Glutamatergic neuron (in vitro differentiated cells): ENCODE results near the gene IPO7. TPM values are rescaled to one million over a fixed set of nuclear protein-coding genes. Genes with fewer than 3 reads are reported as not detected.

Source experiments
- DNase-seq: peaks from one replicate; pipeline ENCODE4 v3.0.0; 2022
- H3K27ac Mint-ChIP-seq: one replicate; pipeline ENCODE4 v1.8.0; 2020; ENCODE audit warnings: mild to moderate bottlenecking, mixed read lengths, inconsistent platforms; ENCODE audit not compliant: unreplicated experiment
- H3K27me3 Mint-ChIP-seq: one replicate; pipeline ENCODE4 v1.8.0; 2020; ENCODE audit warnings: mild to moderate bottlenecking, moderate library complexity, mixed read lengths, inconsistent platforms; ENCODE audit not compliant: unreplicated experiment
- H3K36me3 Mint-ChIP-seq: one replicate; pipeline ENCODE4 v1.8.0; 2020; ENCODE audit warnings: mild to moderate bottlenecking, mixed read lengths, inconsistent platforms; ENCODE audit not compliant: unreplicated experiment
- H3K4me1 Mint-ChIP-seq: one replicate; pipeline ENCODE4 v1.8.0; 2020; ENCODE audit warnings: mild to moderate bottlenecking, low read depth, mixed read lengths, inconsistent platforms; ENCODE audit not compliant: unreplicated experiment
- H3K4me3 Mint-ChIP-seq: one replicate; pipeline ENCODE4 v1.8.0; 2020; ENCODE audit warnings: mild to moderate bottlenecking, mixed read lengths, inconsistent platforms; ENCODE audit not compliant: unreplicated experiment
- H3K9me3 Mint-ChIP-seq: one replicate; pipeline ENCODE4 v1.8.0; 2020; ENCODE audit warnings: mild to moderate bottlenecking, moderate library complexity, mixed read lengths, inconsistent platforms; ENCODE audit not compliant: unreplicated experiment
- CTCF ChIP-seq: fragments of 200-600 bp; sonication (generic); IDR thresholded peaks from one replicate; pipeline ENCODE4 v1.5.0; 2021; ENCODE audit not compliant: partially characterized antibody, unreplicated experiment
- total RNA-seq: library from RNA; stranded (reverse); fragmentation: NEBNext Ultra II Directional; extraction: Animal tissue kit (Norgen Biotek cat#: 25700); gene quantifications from one replicate; pipeline ENCODE4 v1.2.1, GENCODE V29; 2021; ENCODE audit not compliant: unreplicated experiment

Gene IPO7
- total RNA-seq, 1 donor from 2014 or later, result 72.9 TPM

GRCh38 chr11:9470765-9471164 is 86.3 kb downstream of the IPO7 start:
- no peak for DNase-seq
- Mint-ChIP-seq H3K27ac (no peak overlapping the region), H3K36me3 (no peaks in the 10 kb centered on the region), H3K4me1 (peaks cover 5% of the 10 kb centered on the region), H3K4me3 (no peak overlapping the region), H3K27me3 (no peaks in the 10 kb centered on the region), H3K9me3 (no peaks in the 10 kb centered on the region)
- TF ChIP-seq CTCF, result no peak

GRCh38 chr11:9473408-9473807 is 89.0 kb downstream of the IPO7 start:
- no peaks in the 10 kb centered on the region for H3K27me3 Mint-ChIP-seq
- DNase-seq, result no peak
- H3K27ac Mint-ChIP-seq, result peak overlapping the region; percentile 4
- TF ChIP-seq CTCF, result no peak
- H3K4me1 Mint-ChIP-seq, result peaks cover 5% of the 10 kb centered on the region
- H3K4me3 Mint-ChIP-seq, result peak overlapping the region; percentile 28
- no peaks in the 10 kb centered on the region for H3K9me3 Mint-ChIP-seq
- no peaks in the 10 kb centered on the region for H3K36me3 Mint-ChIP-seq

- no peak overlapping the region for H3K27ac Mint-ChIP-seq
- TF ChIP-seq CTCF, result no peak
- DNase-seq, result no peak
- no peaks in the 10 kb centered on the region for H3K4me1 Mint-ChIP-seq
- H3K4me3 Mint-ChIP-seq, result no peak overlapping the region
- no peaks in the 10 kb centered on the region for H3K9me3 Mint-ChIP-seq
- no peaks in the 10 kb centered on the region for H3K36me3 Mint-ChIP-seq
- peaks cover 3% of the 10 kb centered on the region for H3K27me3 Mint-ChIP-seq
These were observed 95.4 kb downstream of the IPO7 start for GRCh38 chr11:9479899-9480298.

- H3K36me3 Mint-ChIP-seq, result no peaks in the 10 kb centered on the region
These were observed 104.8 kb downstream of the IPO7 start for GRCh38 chr11:9489080-9489765.

More at GRCh38 chr11:9489080-9489765, 104.8 kb downstream of the IPO7 start:
- H3K4me3 Mint-ChIP-seq, result no peak overlapping the region
- DNase-seq, result no peak
- TF ChIP-seq CTCF, result no peak
- no peaks in the 10 kb centered on the region for H3K9me3 Mint-ChIP-seq
- H3K4me1 Mint-ChIP-seq, result no peaks in the 10 kb centered on the region
- no peak overlapping the region for H3K27ac Mint-ChIP-seq
- H3K27me3 Mint-ChIP-seq, result peaks cover 6% of the 10 kb centered on the region
